ENCODE measurements around the gene PLEKHF1.

- TF ChIP-seq POLR2AphosphoS5 (IDR thresholded peaks at IDR 0.05) (no peak), CTCF (IDR thresholded peaks at IDR 0.05) (peak in 2 of 4 experiments; percentile 27 to 40), POLR2A (IDR thresholded peaks at IDR 0.05) (no peak), EP300 (IDR thresholded peaks at IDR 0.05) (peak; percentile 7)
Measured at GRCh38 chr19:29671393-29672160, 6.3 kb downstream of the PLEKHF1 start.

Measured in gastroesophageal sphincter (tissue), 3 donors.